GM23338 (cell line): ENCODE measurements around the gene VAMP8.

Source experiments
- EZH2 ChIP-seq: fragments of 200-600 bp; sonication (generic); IDR thresholded peaks from one replicate; pipeline ENCODE4 v1.8.0; 2017; ENCODE audit warnings: antibody characterized with exemption, mild to moderate bottlenecking, low read depth; ENCODE audit not compliant: unreplicated experiment
- EZH2phosphoT487 ChIP-seq: fragments of 200-600 bp; sonication (generic); IDR thresholded peaks from one replicate; pipeline ENCODE4 v1.8.1; 2018; ENCODE audit warnings: antibody characterized with exemption; ENCODE audit not compliant: unreplicated experiment
- TF ChIP-seq, protein P1 (sequence below), 2 experiments: fragments of 200-600 bp in 1 of 2; sonication (generic) in 1 of 2; conservative IDR thresholded peaks; 2 replicates each; pipeline versions ENCODE4 v1.5.1 to v1.6.1; 2016 to 2017; ENCODE audit warnings: antibody characterized with exemption in 2 of 2, low read depth in 2 of 2, mild to moderate bottlenecking in 2 of 2, moderate library complexity in 1 of 2
- TF ChIP-seq, protein P2 (sequence below): IDR thresholded peaks from one replicate; pipeline ENCODE4 v1.6.1; 2018; ENCODE audit warnings: antibody characterized with exemption; ENCODE audit not compliant: unreplicated experiment

GRCh38 chr2:85606116-85606455 lies 28.7 kb downstream of the VAMP8 start:
- TF ChIP-seq, protein P1, sequence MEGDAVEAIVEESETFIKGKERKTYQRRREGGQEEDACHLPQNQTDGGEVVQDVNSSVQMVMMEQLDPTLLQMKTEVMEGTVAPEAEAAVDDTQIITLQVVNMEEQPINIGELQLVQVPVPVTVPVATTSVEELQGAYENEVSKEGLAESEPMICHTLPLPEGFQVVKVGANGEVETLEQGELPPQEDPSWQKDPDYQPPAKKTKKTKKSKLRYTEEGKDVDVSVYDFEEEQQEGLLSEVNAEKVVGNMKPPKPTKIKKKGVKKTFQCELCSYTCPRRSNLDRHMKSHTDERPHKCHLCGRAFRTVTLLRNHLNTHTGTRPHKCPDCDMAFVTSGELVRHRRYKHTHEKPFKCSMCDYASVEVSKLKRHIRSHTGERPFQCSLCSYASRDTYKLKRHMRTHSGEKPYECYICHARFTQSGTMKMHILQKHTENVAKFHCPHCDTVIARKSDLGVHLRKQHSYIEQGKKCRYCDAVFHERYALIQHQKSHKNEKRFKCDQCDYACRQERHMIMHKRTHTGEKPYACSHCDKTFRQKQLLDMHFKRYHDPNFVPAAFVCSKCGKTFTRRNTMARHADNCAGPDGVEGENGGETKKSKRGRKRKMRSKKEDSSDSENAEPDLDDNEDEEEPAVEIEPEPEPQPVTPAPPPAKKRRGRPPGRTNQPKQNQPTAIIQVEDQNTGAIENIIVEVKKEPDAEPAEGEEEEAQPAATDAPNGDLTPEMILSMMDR (conservative IDR thresholded peaks at IDR 0.05; ENCODE audit: low read depth in 2 of 2): no peak
- TF ChIP-seq, protein P2, sequence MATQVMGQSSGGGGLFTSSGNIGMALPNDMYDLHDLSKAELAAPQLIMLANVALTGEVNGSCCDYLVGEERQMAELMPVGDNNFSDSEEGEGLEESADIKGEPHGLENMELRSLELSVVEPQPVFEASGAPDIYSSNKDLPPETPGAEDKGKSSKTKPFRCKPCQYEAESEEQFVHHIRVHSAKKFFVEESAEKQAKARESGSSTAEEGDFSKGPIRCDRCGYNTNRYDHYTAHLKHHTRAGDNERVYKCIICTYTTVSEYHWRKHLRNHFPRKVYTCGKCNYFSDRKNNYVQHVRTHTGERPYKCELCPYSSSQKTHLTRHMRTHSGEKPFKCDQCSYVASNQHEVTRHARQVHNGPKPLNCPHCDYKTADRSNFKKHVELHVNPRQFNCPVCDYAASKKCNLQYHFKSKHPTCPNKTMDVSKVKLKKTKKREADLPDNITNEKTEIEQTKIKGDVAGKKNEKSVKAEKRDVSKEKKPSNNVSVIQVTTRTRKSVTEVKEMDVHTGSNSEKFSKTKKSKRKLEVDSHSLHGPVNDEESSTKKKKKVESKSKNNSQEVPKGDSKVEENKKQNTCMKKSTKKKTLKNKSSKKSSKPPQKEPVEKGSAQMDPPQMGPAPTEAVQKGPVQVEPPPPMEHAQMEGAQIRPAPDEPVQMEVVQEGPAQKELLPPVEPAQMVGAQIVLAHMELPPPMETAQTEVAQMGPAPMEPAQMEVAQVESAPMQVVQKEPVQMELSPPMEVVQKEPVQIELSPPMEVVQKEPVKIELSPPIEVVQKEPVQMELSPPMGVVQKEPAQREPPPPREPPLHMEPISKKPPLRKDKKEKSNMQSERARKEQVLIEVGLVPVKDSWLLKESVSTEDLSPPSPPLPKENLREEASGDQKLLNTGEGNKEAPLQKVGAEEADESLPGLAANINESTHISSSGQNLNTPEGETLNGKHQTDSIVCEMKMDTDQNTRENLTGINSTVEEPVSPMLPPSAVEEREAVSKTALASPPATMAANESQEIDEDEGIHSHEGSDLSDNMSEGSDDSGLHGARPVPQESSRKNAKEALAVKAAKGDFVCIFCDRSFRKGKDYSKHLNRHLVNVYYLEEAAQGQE: no peak
- TF ChIP-seq EZH2phosphoT487: no peak
- no peak for TF ChIP-seq EZH2
